Esophagus squamous epithelium (tissue), 5 donors: ENCODE measurements around the gene RPL28. TPM values are rescaled to one million over a fixed set of nuclear protein-coding genes. Genes with fewer than 3 reads are reported as not detected.
A peak's percentile ranks its signal among the peaks of the same experiment; 100 is the strongest.

Experiments used
- DNase-seq: peaks from one replicate; lab custom pipeline; 2025; lab: John Stamatoyannopoulos, UW
- H3K27ac ChIP-seq, 4 donors: fragments of 200-600 bp; sonication (generic); one replicate each; pipeline ENCODE4 v1.5.1; 2016 to 2019; ENCODE audit warnings: mild to moderate bottlenecking in 1 of 4
- H3K27me3 ChIP-seq, 4 donors: fragments of 200-600 bp; sonication (generic); 1 replicate in 3 of 4; 2 replicates in 1 of 4; pipeline versions ENCODE4 v1.5.1 to v1.6.0; 2017 to 2021; ENCODE audit warnings: antibody characterized with exemption in 1 of 4
- H3K36me3 ChIP-seq, 3 donors: fragments of 200-600 bp; sonication (generic); one replicate each; pipeline ENCODE4 v1.5.1; 2016 to 2019
- H3K4me1 ChIP-seq, 3 donors: fragments of 200-600 bp; sonication (generic); one replicate each; pipeline ENCODE4 v1.5.1; 2017 to 2019
- H3K4me3 ChIP-seq, 4 donors: fragments of 200-600 bp; sonication (generic); 1 replicate in 3 of 4; 2 replicates in 1 of 4; pipeline ENCODE4 v1.5.1; 2016 to 2019; ENCODE audit warnings: mild to moderate bottlenecking in 2 of 4, moderate library complexity in 1 of 4
- H3K9me3 ChIP-seq, 3 donors: fragments of 200-600 bp; sonication (generic); one replicate each; pipeline ENCODE4 v1.5.1; 2016 to 2019
- POLR2A ChIP-seq, 4 donors: fragments of 450-650 bp; IDR thresholded peaks; one replicate each; pipeline ENCODE4 v1.6.1; 2017; ENCODE audit warnings: antibody characterized with exemption in 4 of 4, mild to moderate bottlenecking in 4 of 4, moderate library complexity in 3 of 4
- WGBS, 2 donors: methylation state at CpG; one replicate each; pipeline ENCODE4 v1.1.5; 2018; 5-methylcytosine and 5-hydroxymethylcytosine counted together
- intact Hi-C: fragments of 100-400 bp; cut with DNase I; formaldehyde crosslinking; loops from one replicate; pipeline ENCODE4 v1.15.0; 2022
- total RNA-seq, 4 donors: library from RNA; depleted of rRNA; stranded (reverse); fragments of >200 nt; gene quantifications; one replicate each; pipeline ENCODE4 v1.1.0, GENCODE V29; 2016
- TF ChIP-seq, protein P1 (sequence below), 6 experiments: fragments of 450-650 bp in 4 of 6; fragments of 200-600 bp in 2 of 6; sonication (generic) in 2 of 6; IDR thresholded peaks; one replicate each; pipeline ENCODE4 v1.5.1; 2016 to 2019; ENCODE audit warnings: antibody characterized with exemption in 6 of 6, mild to moderate bottlenecking in 4 of 6, moderate library complexity in 4 of 6
- donor health status: DM: yes; HTN: yes; CAD: no.

The RPL28 gene
- total RNA-seq, 4 donors from 2014 or later = 395 to 866 (median 753) TPM

DNA sequence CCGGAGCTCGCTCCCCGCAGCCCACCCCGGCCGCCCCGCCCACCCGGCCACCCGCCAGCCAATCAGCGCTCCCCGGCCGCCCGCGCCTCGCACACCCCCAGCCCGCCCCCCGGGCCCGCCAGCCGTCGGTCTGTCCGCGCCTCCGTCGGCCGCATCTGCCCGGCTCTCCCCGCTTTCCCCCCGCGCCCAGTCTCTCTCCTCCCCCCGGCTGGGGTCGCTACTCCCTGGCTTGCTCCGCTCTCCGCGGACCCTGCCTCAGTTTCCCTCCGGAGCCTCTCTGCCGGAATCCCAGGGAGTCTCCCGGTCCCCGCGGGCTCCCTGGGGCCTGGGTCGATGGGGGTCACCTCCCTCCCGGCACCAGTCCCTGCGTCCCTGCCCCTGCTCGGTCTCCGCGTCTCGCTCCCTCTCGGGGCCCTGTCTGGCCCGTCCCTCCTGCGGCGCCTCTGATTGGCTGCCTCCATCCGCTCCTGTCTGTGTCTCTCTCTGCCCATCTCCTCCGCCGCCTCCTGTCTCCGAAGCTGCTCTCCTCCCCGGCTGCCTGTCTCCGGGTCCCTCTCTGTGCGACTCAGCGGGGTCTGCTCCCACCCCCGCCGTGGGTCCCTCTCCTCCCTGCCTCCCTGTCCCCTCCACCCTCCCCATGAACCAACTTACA is 16.0 kb upstream of the RPL28 start:
- DNase-seq = no peak
- Histone ChIP-seq H3K27ac (no peak overlapping the region), H3K4me1 (peaks cover 17 to 38% (median 20%) of the 10 kb centered on the region in 3 donors), H3K9me3 (no peaks in the 10 kb centered on the region), H3K4me3 (peak overlapping the region in 3 of 4 donors; percentile 12 to 58 (median 39)), H3K36me3 (no peaks in the 10 kb centered on the region), H3K27me3 (peaks cover 17 to 98% (median 40%) of the 10 kb centered on the region in 4 donors)
- WGBS, 2 donors = 2 to 3% methylated on average over 20 to 23 of the region's 59 CpGs
- TF ChIP-seq, protein P1, sequence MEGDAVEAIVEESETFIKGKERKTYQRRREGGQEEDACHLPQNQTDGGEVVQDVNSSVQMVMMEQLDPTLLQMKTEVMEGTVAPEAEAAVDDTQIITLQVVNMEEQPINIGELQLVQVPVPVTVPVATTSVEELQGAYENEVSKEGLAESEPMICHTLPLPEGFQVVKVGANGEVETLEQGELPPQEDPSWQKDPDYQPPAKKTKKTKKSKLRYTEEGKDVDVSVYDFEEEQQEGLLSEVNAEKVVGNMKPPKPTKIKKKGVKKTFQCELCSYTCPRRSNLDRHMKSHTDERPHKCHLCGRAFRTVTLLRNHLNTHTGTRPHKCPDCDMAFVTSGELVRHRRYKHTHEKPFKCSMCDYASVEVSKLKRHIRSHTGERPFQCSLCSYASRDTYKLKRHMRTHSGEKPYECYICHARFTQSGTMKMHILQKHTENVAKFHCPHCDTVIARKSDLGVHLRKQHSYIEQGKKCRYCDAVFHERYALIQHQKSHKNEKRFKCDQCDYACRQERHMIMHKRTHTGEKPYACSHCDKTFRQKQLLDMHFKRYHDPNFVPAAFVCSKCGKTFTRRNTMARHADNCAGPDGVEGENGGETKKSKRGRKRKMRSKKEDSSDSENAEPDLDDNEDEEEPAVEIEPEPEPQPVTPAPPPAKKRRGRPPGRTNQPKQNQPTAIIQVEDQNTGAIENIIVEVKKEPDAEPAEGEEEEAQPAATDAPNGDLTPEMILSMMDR (IDR thresholded peaks at IDR 0.05) = no peak
- TF ChIP-seq POLR2A (IDR thresholded peaks at IDR 0.05) = no peak
- intact Hi-C loops = loop anchor here (10.0 kb wide), 1 partner anchor 65 kb away; no protein-coding TSS in a partner anchor

DNA sequence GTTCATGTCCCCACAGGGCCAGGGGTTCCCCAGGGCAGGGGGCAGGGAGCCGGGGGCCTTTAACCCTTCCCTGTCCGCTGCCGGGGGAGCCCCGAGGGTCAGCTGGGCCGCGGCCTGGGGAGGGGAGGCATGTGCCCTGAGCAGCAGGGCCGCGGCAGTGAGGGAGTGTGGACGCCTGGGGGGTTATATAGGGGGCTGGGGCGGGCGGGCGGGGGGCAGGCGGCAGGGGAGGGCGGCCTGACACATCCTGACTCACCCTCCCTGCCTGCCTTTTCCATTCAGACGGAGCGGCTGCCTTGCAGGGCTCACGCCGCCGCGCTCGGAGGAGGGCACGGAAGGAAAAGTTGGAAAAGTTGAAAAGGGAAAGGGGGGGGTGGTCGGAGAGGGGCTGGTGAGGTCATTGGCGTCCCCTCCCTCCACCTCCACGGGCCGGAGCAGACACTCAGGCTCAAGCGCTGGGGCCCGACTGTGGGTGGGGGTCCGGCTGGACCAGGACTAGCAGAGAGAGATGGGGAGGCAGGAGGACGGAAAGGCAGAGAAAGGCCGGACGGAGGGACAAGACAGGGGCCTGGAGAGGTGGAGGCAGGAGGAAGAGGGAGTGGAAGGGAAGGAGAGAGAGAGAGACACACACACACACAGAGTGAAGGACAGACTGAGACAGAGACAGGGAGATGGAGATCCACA is 15.3 kb upstream of the RPL28 start, which contains the start of gene IL11:
Gene IL11 (minus strand): TSS at position 159 of the 684 bp plus-strand sequence. CDS start 153 bp downstream, at position 6.
- H3K4me1 ChIP-seq = peaks cover 17 to 38% (median 20%) of the 10 kb centered on the region in 3 donors
- TF ChIP-seq POLR2A (IDR thresholded peaks at IDR 0.05) = no peak
- TF ChIP-seq, protein P1 (IDR thresholded peaks at IDR 0.05) = no peak
- intact Hi-C loops = loop anchor here (10.0 kb wide), 1 partner anchor 66 kb away; no protein-coding TSS in a partner anchor
- H3K9me3 ChIP-seq = no peaks in the 10 kb centered on the region
- peaks cover 17 to 98% (median 40%) of the 10 kb centered on the region in 4 donors for H3K27me3 ChIP-seq
- peak within 1 kb of the TSS in 3 of 4 donors; percentile 12 to 58 (median 39) for H3K4me3 ChIP-seq
- 13 to 15% methylated on average over 10 to 15 of the region's 32 CpGs for WGBS, 2 donors
- H3K27ac ChIP-seq = no peak within 1 kb of the TSS
- DNase-seq = no peak
- no peaks in the 10 kb centered on the region for H3K36me3 ChIP-seq

DNA sequence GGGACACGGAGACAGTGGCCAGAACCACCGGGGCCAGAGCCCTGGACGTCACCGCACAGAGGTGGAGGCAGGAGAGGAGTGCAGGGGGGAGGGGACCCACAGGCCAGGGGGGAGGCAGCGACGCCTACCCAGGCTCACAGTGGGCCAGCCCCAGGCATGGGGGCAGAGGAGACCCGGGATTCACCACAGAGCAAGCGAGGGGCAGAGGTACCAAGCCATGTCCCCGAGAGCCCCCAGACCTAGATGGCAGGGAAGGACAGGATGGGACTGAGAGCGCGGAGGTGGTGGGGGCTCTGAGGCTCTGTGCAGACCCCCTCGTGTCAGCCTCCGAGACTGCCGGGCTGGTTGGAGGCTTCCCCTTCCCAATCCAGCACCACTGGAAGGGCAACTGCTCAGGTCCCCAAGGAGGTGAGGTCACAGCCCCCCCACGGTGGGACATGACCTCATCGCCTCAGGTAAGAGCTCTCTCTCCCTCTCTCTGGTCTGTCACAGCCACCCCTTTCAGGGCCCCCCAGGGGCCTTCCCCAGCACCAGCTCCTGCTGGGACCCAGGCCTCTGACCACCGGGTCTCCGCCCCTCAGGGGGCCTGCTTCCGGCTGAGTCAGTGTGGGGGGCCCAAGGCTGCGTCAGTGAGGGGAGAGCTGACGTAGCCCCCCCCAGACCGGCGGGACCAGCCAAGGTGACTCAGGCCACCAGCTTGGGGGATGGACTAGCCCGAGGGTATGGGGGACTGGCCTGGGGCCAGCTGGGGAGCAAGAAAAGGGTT is 13.2 kb upstream of the RPL28 start:
- Histone ChIP-seq H3K36me3 (no peaks in the 10 kb centered on the region), H3K27ac (no peak overlapping the region), H3K27me3 (peaks cover 17 to 100% (median 40%) of the 10 kb centered on the region in 4 donors), H3K4me1 (peaks cover 17 to 51% (median 20%) of the 10 kb centered on the region in 3 donors), H3K9me3 (no peaks in the 10 kb centered on the region), H3K4me3 (no peak overlapping the region)
- WGBS, 2 donors = 31 to 46% methylated on average over 8 to 16 of the region's 24 CpGs
- intact Hi-C loops = loop anchor here (10.0 kb wide), 1 partner anchor 68 kb away; no protein-coding TSS in a partner anchor
- no peak for DNase-seq
- TF ChIP-seq POLR2A (IDR thresholded peaks at IDR 0.05) = no peak
- TF ChIP-seq, protein P1 (IDR thresholded peaks at IDR 0.05) = no peak

DNA sequence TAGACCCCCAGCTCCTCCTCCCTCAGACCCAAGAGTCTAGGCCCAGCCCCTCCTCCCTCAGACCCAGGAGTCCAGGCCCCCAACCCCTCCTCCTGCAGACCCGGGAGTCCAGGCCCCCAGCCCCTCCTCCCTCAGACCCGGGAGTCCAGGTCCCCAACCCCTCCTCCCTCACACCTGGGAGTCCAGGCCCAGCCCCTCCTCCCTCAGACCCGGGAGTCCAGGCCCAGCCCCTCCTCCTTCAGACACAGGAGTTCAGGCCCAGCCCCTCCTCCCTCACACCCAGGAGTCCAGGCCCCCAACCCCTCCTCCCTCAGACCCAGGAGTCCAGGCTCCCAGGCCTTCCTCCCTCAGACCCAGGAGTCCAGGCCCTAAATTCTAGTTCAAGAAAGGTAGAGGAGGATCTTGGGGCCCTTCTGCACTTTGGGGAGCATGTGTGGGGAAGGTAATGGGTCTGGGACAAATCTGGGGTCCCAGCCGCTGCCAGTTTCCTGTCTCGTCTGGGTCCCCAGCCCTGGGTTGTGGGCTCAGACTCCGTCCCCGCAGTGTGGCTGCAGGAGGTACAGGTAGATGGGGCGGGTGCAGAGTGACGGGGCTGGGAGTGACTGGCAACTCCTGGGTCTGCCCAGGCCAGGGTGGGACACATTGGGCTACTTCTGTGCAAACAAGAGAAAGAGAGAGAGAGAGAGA is 12.3 kb upstream of the RPL28 start:
- TF ChIP-seq, protein P1 (IDR thresholded peaks at IDR 0.05) = no peak
- TF ChIP-seq POLR2A (IDR thresholded peaks at IDR 0.05) = no peak
- H3K4me1 ChIP-seq = peaks cover 17 to 53% (median 19%) of the 10 kb centered on the region in 3 donors
- H3K4me3 ChIP-seq = no peak overlapping the region
- no peaks in the 10 kb centered on the region for H3K36me3 ChIP-seq
- no peak overlapping the region for H3K27ac ChIP-seq
- 62 to 80% methylated on average over 1 to 6 of the region's 9 CpGs for WGBS, 2 donors
- intact Hi-C loops = loop anchor here (10.0 kb wide), 1 partner anchor 69 kb away; no protein-coding TSS in a partner anchor
- no peaks in the 10 kb centered on the region for H3K9me3 ChIP-seq
- no peak for DNase-seq
- H3K27me3 ChIP-seq = peaks cover 16 to 97% (median 36%) of the 10 kb centered on the region in 4 donors
